Ectodermal cell (in vitro differentiated cells): ENCODE results near the gene SAMD8.
"Not testable (repeated sequence)": the region's sequence is repeated elsewhere in the genome, so short reads cannot be mapped to it uniquely, and the experiment has no call there.

Experiments
- H3K27ac ChIP-seq: 2 replicates; pipeline ENCODE4 v1.7.0; 2013; ENCODE audit warnings: mild to moderate bottlenecking, low read depth, low read length; ENCODE audit not compliant: insufficient read depth, poor library complexity, severe bottlenecking
- H3K27me3 ChIP-seq: 2 replicates; pipeline ENCODE4 v1.7.0; 2013; ENCODE audit warnings: mild to moderate bottlenecking, low read length; ENCODE audit not compliant: insufficient read depth, control insufficient read depth, poor library complexity, severe bottlenecking
- H3K36me3 ChIP-seq: one replicate; pipeline ENCODE4 v1.7.0; 2013; ENCODE audit warnings: low read length; ENCODE audit not compliant: control insufficient read depth, insufficient read depth
- H3K4me1 ChIP-seq: one replicate; pipeline ENCODE4 v1.7.0; 2013; ENCODE audit warnings: low read length; ENCODE audit not compliant: control insufficient read depth, insufficient read depth
- H3K4me3 ChIP-seq: 2 replicates; pipeline ENCODE4 v1.7.0; 2013; ENCODE audit warnings: low read depth, low read length, control low read depth; ENCODE audit not compliant: insufficient read depth
- H3K9me3 ChIP-seq: 2 replicates; pipeline ENCODE4 v1.7.0; 2013; ENCODE audit warnings: mild to moderate bottlenecking, low read length, moderate library complexity; ENCODE audit not compliant: control insufficient read depth
- WGBS, 2 experiments: methylation state at CpG; one replicate each; pipeline ENCODE4 v1.1.7; 2013; ENCODE audit warnings: missing lambda C conversion rate in 2 of 2; 5-methylcytosine and 5-hydroxymethylcytosine counted together

The SAMD8 gene

DNA sequence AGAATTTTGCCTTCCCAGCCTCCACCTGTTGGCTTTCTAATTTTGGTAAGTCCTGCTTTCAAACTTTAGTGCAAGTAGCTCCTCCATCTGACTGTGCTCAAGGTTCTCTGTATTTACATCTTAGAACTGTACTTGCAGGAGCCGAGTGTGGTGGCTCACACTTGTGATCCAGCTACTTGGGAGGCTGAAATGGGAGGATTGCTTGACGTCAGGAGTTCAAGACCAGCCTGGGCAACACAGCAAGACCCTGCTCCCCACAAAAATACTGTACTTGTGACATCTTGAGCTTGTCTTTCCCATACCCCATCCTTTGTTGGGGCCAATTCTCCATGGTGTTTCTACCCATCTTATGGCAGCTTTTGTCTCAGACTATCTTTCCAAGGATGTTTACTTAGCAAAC is 94.5 kb downstream of the SAMD8 start:
- no peak overlapping the region for H3K27ac ChIP-seq
- 86 to 87% methylated on average over 2 of the region's 2 CpGs for WGBS, 2 experiments
- no peaks in the 10 kb centered on the region for H3K9me3 ChIP-seq
- H3K36me3 ChIP-seq = no peaks in the 10 kb centered on the region
- H3K4me1 ChIP-seq = peaks cover 7% of the 10 kb centered on the region
- H3K27me3 ChIP-seq = no peaks in the 10 kb centered on the region
- no peak overlapping the region for H3K4me3 ChIP-seq

- H3K36me3 ChIP-seq, H3K27ac ChIP-seq, H3K4me1 ChIP-seq, H3K9me3 ChIP-seq, H3K27me3 ChIP-seq, H3K4me3 ChIP-seq: not testable (repeated sequence)
- WGBS, 2 experiments = 88 to 94% methylated on average over 14 of the region's 14 CpGs
These were observed 95.2 kb downstream of the SAMD8 start for GRCh38 chr10:75206638-75207037.

DNA sequence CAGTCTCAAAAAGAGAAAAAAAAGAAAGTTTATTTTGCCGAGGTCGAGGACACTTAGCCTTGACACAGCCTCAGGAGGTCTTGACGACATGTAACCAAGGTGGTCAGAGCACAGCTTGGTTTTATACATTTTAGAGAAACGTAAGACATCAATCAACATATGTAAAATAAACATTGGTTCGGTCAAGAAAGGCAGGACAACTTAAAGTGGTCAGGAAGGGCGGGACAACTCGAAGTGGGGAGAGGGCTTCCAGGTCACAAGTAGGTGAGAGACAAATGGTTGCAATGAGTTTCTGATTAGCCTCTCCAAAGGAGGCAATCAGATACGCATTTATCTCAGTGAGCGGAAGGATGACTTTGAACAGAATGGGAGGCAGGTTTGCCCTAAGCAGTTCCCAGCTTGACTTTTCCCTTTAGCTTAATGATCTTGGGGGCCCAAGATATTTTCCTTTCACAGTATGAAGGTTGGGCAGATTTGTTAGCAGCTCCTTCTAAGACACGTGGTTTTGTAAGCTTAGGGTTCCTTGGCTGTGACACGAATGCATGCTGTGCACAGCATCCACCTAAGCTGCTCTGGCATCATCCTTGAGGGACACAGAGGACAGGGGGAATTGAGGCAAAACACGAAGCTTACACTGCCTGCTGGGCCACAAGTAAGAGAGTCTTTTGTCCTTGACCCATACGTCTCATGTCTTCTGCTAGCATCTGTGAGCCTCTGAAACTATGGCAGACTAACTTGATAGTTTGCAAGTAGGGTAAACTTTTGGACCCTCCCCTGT is 95.8 kb downstream of the SAMD8 start:
- WGBS, 2 experiments = 65 to 67% methylated on average over 13 of the region's 13 CpGs
- Histone ChIP-seq H3K36me3 (no peaks in the 10 kb centered on the region), H3K4me1 (peaks cover 12% of the 10 kb centered on the region), H3K27me3 (no peaks in the 10 kb centered on the region), H3K4me3 (no peak overlapping the region), H3K9me3 (no peaks in the 10 kb centered on the region), H3K27ac (no peak overlapping the region)

DNA sequence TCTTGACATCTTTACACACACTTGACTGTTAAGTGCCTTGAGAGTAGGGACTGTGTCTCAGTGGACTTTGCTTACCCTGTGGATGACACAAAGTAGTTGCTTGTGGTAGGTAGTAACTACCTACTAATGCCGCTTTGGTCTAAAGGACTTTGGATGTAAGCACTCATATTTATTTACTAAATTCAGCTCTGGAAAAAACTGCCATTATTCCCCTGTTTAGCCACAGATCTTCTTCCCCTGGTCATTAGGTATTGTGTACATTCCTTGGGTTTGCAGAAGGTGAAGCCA is 96.3 kb downstream of the SAMD8 start:
- H3K27me3 ChIP-seq = no peaks in the 10 kb centered on the region
- H3K27ac ChIP-seq = no peak overlapping the region
- H3K4me3 ChIP-seq = no peak overlapping the region
- WGBS, 2 experiments = 88% methylated on average over 1 of the region's 1 CpG; no CpG with 5 or more reads in 1 of the 2 experiments
- no peaks in the 10 kb centered on the region for H3K9me3 ChIP-seq
- H3K36me3 ChIP-seq = no peaks in the 10 kb centered on the region
- H3K4me1 ChIP-seq = peaks cover 12% of the 10 kb centered on the region

DNA sequence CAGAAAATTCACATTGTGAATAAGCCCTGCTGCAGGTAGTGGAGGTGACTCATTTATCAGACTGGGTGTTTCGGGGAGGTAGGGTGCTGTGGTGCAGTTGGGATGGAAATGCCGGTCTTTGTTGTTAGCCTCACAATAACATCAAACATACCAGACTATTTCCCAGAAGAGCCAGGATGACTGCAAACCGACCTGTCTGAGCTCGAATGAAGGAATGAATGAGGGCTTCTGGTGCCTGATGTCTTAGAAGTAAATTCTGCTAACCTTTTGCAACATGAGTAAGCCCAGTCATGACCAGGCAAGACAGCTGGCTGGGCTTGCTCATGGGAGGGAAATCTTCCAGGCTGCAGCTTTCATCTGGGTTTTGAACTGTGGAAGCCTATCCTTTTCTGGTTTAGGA is 96.7 kb downstream of the SAMD8 start:
- no peaks in the 10 kb centered on the region for H3K27me3 ChIP-seq
- H3K4me3 ChIP-seq = no peak overlapping the region
- peaks cover 12% of the 10 kb centered on the region for H3K4me1 ChIP-seq
- 72 to 77% methylated on average over 3 to 4 of the region's 4 CpGs for WGBS, 2 experiments
- no peaks in the 10 kb centered on the region for H3K9me3 ChIP-seq
- no peak overlapping the region for H3K27ac ChIP-seq
- peaks cover 3% of the 10 kb centered on the region for H3K36me3 ChIP-seq

- no peaks in the 10 kb centered on the region for H3K9me3 ChIP-seq
- H3K4me1 ChIP-seq = peaks cover 12% of the 10 kb centered on the region
- WGBS, 2 experiments = 92% methylated on average over 16 of the region's 16 CpGs
- H3K27ac ChIP-seq = peak overlapping the region; percentile 97
- H3K4me3 ChIP-seq = peak overlapping the region; percentile 92
- peaks cover 5% of the 10 kb centered on the region for H3K36me3 ChIP-seq
- H3K27me3 ChIP-seq = no peaks in the 10 kb centered on the region
These were observed 97.8 kb downstream of the SAMD8 start for GRCh38 chr10:75209086-75209920.

- WGBS, 2 experiments = 15 to 18% methylated on average over 19 of the region's 19 CpGs
- no peaks in the 10 kb centered on the region for H3K9me3 ChIP-seq
- peak overlapping the region; percentile 92 for H3K4me3 ChIP-seq
- peaks cover 12% of the 10 kb centered on the region for H3K4me1 ChIP-seq
- H3K36me3 ChIP-seq = peaks cover 8% of the 10 kb centered on the region
- H3K27ac ChIP-seq = peak overlapping the region; percentile 97
- H3K27me3 ChIP-seq = no peaks in the 10 kb centered on the region
These were observed 98.4 kb downstream of the SAMD8 start for GRCh38 chr10:75209921-75210281.

DNA sequence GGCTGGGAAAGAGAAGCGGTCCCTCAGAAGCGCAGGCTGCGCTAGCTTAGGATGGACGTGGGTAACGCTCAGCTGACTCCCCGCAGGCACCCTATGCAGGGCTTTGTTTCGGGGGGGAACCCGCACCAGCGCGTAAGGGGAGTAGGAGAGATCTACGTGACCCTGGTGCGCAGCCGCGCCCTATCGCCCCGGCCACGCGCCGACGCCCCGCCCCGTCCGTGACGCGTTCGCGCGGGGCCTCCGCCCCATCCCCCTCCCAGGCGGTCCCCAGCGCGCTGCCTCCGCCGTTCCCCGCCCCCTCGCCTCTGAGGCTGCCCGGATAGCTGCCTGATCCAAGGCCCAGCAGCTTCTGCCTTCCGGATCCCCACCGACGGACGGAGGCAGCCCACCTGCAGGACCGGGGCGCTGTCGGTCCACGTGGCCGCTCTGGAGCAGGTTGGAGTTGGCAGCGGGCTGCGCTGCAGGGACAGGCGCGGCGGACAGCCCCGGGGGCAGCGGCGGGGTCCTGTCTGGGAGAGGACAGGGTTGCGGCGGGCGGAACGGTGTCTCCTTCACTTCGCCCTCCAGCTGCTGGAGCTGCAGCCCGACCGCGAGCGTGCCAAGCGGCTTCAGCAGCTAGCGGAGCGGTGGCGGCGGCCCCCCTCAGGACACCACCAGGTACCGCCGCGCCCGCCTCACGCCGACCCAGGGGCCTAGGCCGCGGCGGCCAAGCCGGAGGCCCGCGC is 99.0 kb downstream of the SAMD8 start, which contains the start of gene VDAC2:
Gene VDAC2, plus strand, starts transcription at position 515 of the 725 bp plus-strand sequence. CDS start 363 bp downstream, outside the sequence.
- Histone ChIP-seq H3K4me1 (peaks cover 12% of the 10 kb centered on the region), H3K36me3 (peaks cover 9% of the 10 kb centered on the region), H3K27ac (peak within 1 kb of the TSS; percentile 97), H3K9me3 (no peaks in the 10 kb centered on the region), H3K27me3 (no peaks in the 10 kb centered on the region), H3K4me3 (peak within 1 kb of the TSS; percentile 92)
- 0% methylated on average over 80 of the region's 80 CpGs for WGBS, 2 experiments

GRCh38 chr10:75211007-75211691 is 99.7 kb downstream of the SAMD8 start:
- Histone ChIP-seq H3K27me3 (no peaks in the 10 kb centered on the region), H3K36me3 (peaks cover 9% of the 10 kb centered on the region), H3K4me1 (peaks cover 12% of the 10 kb centered on the region), H3K27ac (peak overlapping the region; percentile 97), H3K4me3 (peak overlapping the region; percentile 92), H3K9me3 (no peaks in the 10 kb centered on the region)
- 1% methylated on average over 37 of the region's 38 CpGs for WGBS, 2 experiments
